H9 (cell line): ENCODE measurements around the gene ADAMTS2. TPM values are rescaled to one million over a fixed set of nuclear protein-coding genes. Genes with fewer than 3 reads are reported as not detected.

Experiments
- DNase-seq: peaks from one replicate; pipeline ENCODE4 v3.0.0-alpha.2; 2017
- H2AFZ ChIP-seq: one replicate; pipeline ENCODE4 v1.6.1; 2013; ENCODE audit warnings: mild to moderate bottlenecking, low read length, control low read depth, moderate library complexity
- H2AK5ac ChIP-seq: 2 replicates; pipeline ENCODE4 v1.6.1; 2013; ENCODE audit warnings: low read length, control low read depth, mixed read lengths; ENCODE audit not compliant: insufficient read length
- H2BK120ac ChIP-seq: one replicate; pipeline ENCODE4 v1.6.1; 2013; ENCODE audit warnings: low read depth, mild to moderate bottlenecking, low read length, control low read depth, inconsistent platforms; ENCODE audit not compliant: poor library complexity, severe bottlenecking
- H2BK12ac ChIP-seq: 2 replicates; pipeline ENCODE4 v1.6.1; 2013; ENCODE audit warnings: low read length, control low read depth, mixed read lengths, low read depth; ENCODE audit not compliant: insufficient read length
- H2BK15ac ChIP-seq: 2 replicates; pipeline ENCODE4 v1.6.1; 2013; ENCODE audit warnings: low read depth, low read length, control low read depth
- H2BK20ac ChIP-seq: one replicate; pipeline ENCODE4 v1.6.1; 2013; ENCODE audit warnings: low read depth, mild to moderate bottlenecking, low read length, control low read depth, inconsistent platforms; ENCODE audit not compliant: poor library complexity, severe bottlenecking
- H2BK5ac ChIP-seq: 2 replicates; pipeline ENCODE4 v1.6.1; 2013; ENCODE audit warnings: low read length, control low read depth, mixed read lengths; ENCODE audit not compliant: insufficient read length
- H3K14ac ChIP-seq: 2 replicates; pipeline ENCODE4 v1.6.1; 2013; ENCODE audit warnings: low read length, control low read depth; ENCODE audit not compliant: insufficient read depth
- H3K18ac ChIP-seq: 2 replicates; pipeline ENCODE4 v1.6.1; 2013; ENCODE audit warnings: low read depth, mild to moderate bottlenecking, mixed read lengths, low read length, control low read depth; ENCODE audit not compliant: insufficient read length
- H3K23ac ChIP-seq: 2 replicates; pipeline ENCODE4 v1.6.1; 2013; ENCODE audit warnings: low read length, control low read depth, mixed read lengths, low read depth; ENCODE audit not compliant: insufficient read length
- H3K23me2 ChIP-seq: 2 replicates; pipeline ENCODE4 v1.6.1; 2013; ENCODE audit warnings: low read depth, mild to moderate bottlenecking, mixed read lengths, low read length, control low read depth; ENCODE audit not compliant: insufficient read length, poor library complexity, severe bottlenecking
- H3K27ac ChIP-seq: 2 replicates; pipeline ENCODE4 v1.5.1; 2013; ENCODE audit warnings: low read length, control low read depth, mixed read lengths, low read depth; ENCODE audit not compliant: insufficient read length
- H3K27me3 ChIP-seq: 2 replicates; pipeline ENCODE4 v1.6.1; 2013; ENCODE audit warnings: low read length, control low read depth, inconsistent platforms; ENCODE audit not compliant: insufficient read depth
- H3K4ac ChIP-seq: 2 replicates; pipeline ENCODE4 v1.6.1; 2013; ENCODE audit warnings: low read depth, mild to moderate bottlenecking, control low read depth, inconsistent platforms, low read length, moderate library complexity
- H3K4me1 ChIP-seq: 2 replicates; pipeline ENCODE4 v1.6.1; 2013; ENCODE audit warnings: low read length, control low read depth, inconsistent platforms; ENCODE audit not compliant: insufficient read depth
- H3K4me2 ChIP-seq: 2 replicates; pipeline ENCODE4 v1.6.1; 2013; ENCODE audit warnings: low read length, control low read depth, mixed read lengths; ENCODE audit not compliant: insufficient read length, insufficient read depth
- H3K56ac ChIP-seq: 2 replicates; pipeline ENCODE4 v1.6.1; 2013; ENCODE audit warnings: low read depth, mild to moderate bottlenecking, mixed read lengths, low read length, control low read depth; ENCODE audit not compliant: insufficient read length
- H3K79me1 ChIP-seq: 2 replicates; pipeline ENCODE4 v1.6.1; 2013; ENCODE audit warnings: low read depth, mild to moderate bottlenecking, moderate library complexity, low read length, control low read depth, inconsistent platforms; ENCODE audit not compliant: insufficient read depth, poor library complexity, severe bottlenecking
- H3K79me2 ChIP-seq: 2 replicates; pipeline ENCODE4 v1.6.1; 2013; ENCODE audit warnings: low read length, control low read depth, inconsistent platforms; ENCODE audit not compliant: insufficient read depth
- H3K9ac ChIP-seq: 2 replicates; pipeline ENCODE4 v1.6.1; 2013; ENCODE audit warnings: low read length, control low read depth, mixed read lengths; ENCODE audit not compliant: insufficient read length; ENCODE audit errors: extremely low read depth
- H3K9me3 ChIP-seq: one replicate; pipeline ENCODE4 v1.6.1; 2013; ENCODE audit warnings: low read depth, low read length, inconsistent platforms; ENCODE audit not compliant: control insufficient read depth
- H3T11ph ChIP-seq: one replicate; pipeline ENCODE4 v1.6.1; 2013; ENCODE audit warnings: mild to moderate bottlenecking, low read length, control low read depth, inconsistent platforms
- H4K20me1 ChIP-seq: one replicate; pipeline ENCODE4 v1.6.1; 2013; ENCODE audit not compliant: control insufficient read depth, insufficient read length, insufficient read depth
- H4K5ac ChIP-seq: 2 replicates; pipeline ENCODE4 v1.6.1; 2013; ENCODE audit warnings: low read depth, mild to moderate bottlenecking, mixed read lengths, low read length, control low read depth; ENCODE audit not compliant: insufficient read length
- H4K8ac ChIP-seq: replicated peaks from 2 replicates; pipeline ENCODE4 v1.6.1; 2013; ENCODE audit warnings: low read length, control low read depth, mixed read lengths, low read depth; ENCODE audit not compliant: insufficient read length
- H4K91ac ChIP-seq: 2 replicates; pipeline ENCODE4 v1.6.1; 2013; ENCODE audit warnings: low read depth, mild to moderate bottlenecking, moderate library complexity, mixed read lengths, low read length, control low read depth; ENCODE audit not compliant: insufficient read length
- H3K27ac Mint-ChIP-seq, 3 experiments: 2 replicates in 2 of 3; 3 replicates in 1 of 3; pipeline ENCODE4 v1.8.0; 2020 to 2021; ENCODE audit warnings: mixed read lengths in 3 of 3, mild to moderate bottlenecking in 1 of 3, moderate library complexity in 1 of 3
- H3K27me3 Mint-ChIP-seq: 2 replicates; pipeline ENCODE4 v1.8.0; 2021; ENCODE audit warnings: low read depth, mild to moderate bottlenecking, moderate library complexity, mixed read lengths
- H3K36me3 Mint-ChIP-seq, 3 experiments: 2 replicates in 2 of 3; 3 replicates in 1 of 3; pipeline ENCODE4 v1.8.0; 2020 to 2021; ENCODE audit warnings: low read depth in 3 of 3, mixed read lengths in 3 of 3; ENCODE audit not compliant: insufficient read depth in 1 of 3
- H3K4me1 Mint-ChIP-seq, 2 experiments: 2 replicates each; pipeline ENCODE4 v1.8.0; 2020; ENCODE audit warnings: mixed read lengths in 2 of 2
- H3K4me3 Mint-ChIP-seq, 2 experiments: 2 replicates in 1 of 2; 3 replicates in 1 of 2; pipeline ENCODE4 v1.8.0; 2020 to 2021; ENCODE audit warnings: mild to moderate bottlenecking in 2 of 2, mixed read lengths in 2 of 2, moderate library complexity in 1 of 2
- H3K9me3 Mint-ChIP-seq, 2 experiments: 2 replicates in 1 of 2; 3 replicates in 1 of 2; pipeline ENCODE4 v1.8.0; 2020; ENCODE audit warnings: mild to moderate bottlenecking in 2 of 2, mixed read lengths in 2 of 2, moderate library complexity in 1 of 2
- WGBS: extraction: QIAGEN DNeasy Blood & Tissue Kit; methylation state at CpG from one replicate; pipeline ENCODE4 v1.1.7; 2013; ENCODE audit warnings: missing lambda C conversion rate, low lambda C conversion rate, mixed read lengths; ENCODE audit not compliant: insufficient read length; ENCODE audit errors: extremely low coverage; 5-methylcytosine and 5-hydroxymethylcytosine counted together
- total RNA-seq: library from RNA; stranded (reverse); gene quantifications from 2 replicates; pipeline ENCODE4 v1.2.1, GENCODE V29; 2021
- TF ChIP-seq, protein P1 (sequence below): fragments of 200-600 bp; sonication (generic); conservative IDR thresholded peaks from 3 replicates; pipeline ENCODE4 v1.8.0; 2021; ENCODE audit warnings: antibody characterized with exemption, mild to moderate bottlenecking

Gene ADAMTS2
- total RNA-seq, 1 experiment from 2014 or later: 5.4 TPM

DNA sequence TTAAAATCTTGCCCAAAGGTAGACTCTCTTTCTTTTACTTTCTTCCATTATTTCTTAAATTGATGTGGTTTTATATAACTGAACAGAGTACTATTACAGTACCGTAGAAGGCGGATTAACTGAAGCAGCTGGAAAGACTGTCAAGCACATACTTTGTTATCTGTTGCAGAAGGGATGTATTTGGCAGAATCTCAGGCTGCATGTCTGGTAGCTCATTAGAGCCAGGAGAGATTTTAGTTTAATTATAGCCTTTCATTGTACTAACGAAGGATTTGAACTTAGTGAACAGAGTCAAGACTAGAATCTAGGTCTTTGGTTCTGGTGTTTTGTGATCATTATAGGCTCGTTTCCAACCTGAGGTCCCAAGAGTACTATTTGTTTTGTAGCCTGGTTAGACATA is 264.5 kb downstream of the ADAMTS2 start:
- H3K56ac ChIP-seq: no peak overlapping the region
- no peak overlapping the region for H3K4me3 Mint-ChIP-seq

More for the DNA sequence above, 264.5 kb downstream of the ADAMTS2 start:
- Histone ChIP-seq H4K20me1 (no peaks in the 10 kb centered on the region), H3K9me3 (peaks cover 92% of the 10 kb centered on the region), H3K18ac (no peak overlapping the region), H2BK15ac (no peak overlapping the region), H4K8ac (no peak overlapping the region), H3K27me3 (no peaks in the 10 kb centered on the region), H4K5ac (no peak overlapping the region), H2AK5ac (no peak overlapping the region), H3K79me2 (no peaks in the 10 kb centered on the region), H4K91ac (no peak overlapping the region), H3K23me2 (no peaks in the 10 kb centered on the region), H2BK5ac (no peak overlapping the region), H2BK20ac (no peak overlapping the region), H3K4me1 (no peaks in the 10 kb centered on the region), H3K9ac (no peak overlapping the region), H3K4ac (no peak overlapping the region), H3K27ac (no peak overlapping the region), H3T11ph (no peak overlapping the region), H2BK12ac (no peak overlapping the region), H3K4me2 (no peak overlapping the region), H3K14ac (no peak overlapping the region), H3K23ac (no peak overlapping the region), H2BK120ac (no peak overlapping the region), H3K79me1 (no peaks in the 10 kb centered on the region), H2AFZ (no peak overlapping the region)
- peaks cover 60 to 71% (median 69%) of the 10 kb centered on the region in 3 experiments for H3K36me3 Mint-ChIP-seq
- H3K27me3 Mint-ChIP-seq: peaks cover 8% of the 10 kb centered on the region; the same call in 1 of the 2 replicates
- TF ChIP-seq, protein P1, sequence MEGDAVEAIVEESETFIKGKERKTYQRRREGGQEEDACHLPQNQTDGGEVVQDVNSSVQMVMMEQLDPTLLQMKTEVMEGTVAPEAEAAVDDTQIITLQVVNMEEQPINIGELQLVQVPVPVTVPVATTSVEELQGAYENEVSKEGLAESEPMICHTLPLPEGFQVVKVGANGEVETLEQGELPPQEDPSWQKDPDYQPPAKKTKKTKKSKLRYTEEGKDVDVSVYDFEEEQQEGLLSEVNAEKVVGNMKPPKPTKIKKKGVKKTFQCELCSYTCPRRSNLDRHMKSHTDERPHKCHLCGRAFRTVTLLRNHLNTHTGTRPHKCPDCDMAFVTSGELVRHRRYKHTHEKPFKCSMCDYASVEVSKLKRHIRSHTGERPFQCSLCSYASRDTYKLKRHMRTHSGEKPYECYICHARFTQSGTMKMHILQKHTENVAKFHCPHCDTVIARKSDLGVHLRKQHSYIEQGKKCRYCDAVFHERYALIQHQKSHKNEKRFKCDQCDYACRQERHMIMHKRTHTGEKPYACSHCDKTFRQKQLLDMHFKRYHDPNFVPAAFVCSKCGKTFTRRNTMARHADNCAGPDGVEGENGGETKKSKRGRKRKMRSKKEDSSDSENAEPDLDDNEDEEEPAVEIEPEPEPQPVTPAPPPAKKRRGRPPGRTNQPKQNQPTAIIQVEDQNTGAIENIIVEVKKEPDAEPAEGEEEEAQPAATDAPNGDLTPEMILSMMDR: no peak
- DNase-seq: no peak
- no CpG with 5 or more reads among the region's 4 CpGs for WGBS
- peaks cover 88 to 89% of the 10 kb centered on the region in 2 experiments for H3K9me3 Mint-ChIP-seq
- H3K27ac Mint-ChIP-seq: no peak overlapping the region
- no peaks in the 10 kb centered on the region for H3K4me1 Mint-ChIP-seq
